RWPE1 (cell line): Measurements from ENCODE around the gene WASL.
"Not testable (repeated sequence)": the region's sequence is repeated elsewhere in the genome, so short reads cannot be mapped to it uniquely, and the experiment has no call there.

ENCODE experiments used
- CTCF ChIA-PET: fragments of 350-600 bp; sonication (Branson Sonifier 250); formaldehyde crosslinking; extraction: SDS; loops from one replicate; lab custom pipeline; 2021; lab: Yijun Ruan, JAX
- POLR2A ChIA-PET: fragments of 400-600 bp; formaldehyde crosslinking; extraction: SDS; loops from one replicate; lab custom pipeline; 2020; ENCODE audit warnings: antibody characterized with exemption; ENCODE audit not compliant: low non-redundant PET; lab: Yijun Ruan, JAX
- DNase-seq: peaks from one replicate; pipeline ENCODE4 v3.0.0; 2012; ENCODE audit warnings: low spot score
- H3K27ac ChIP-seq: fragments of 450-650 bp; 2 replicates; pipeline ENCODE4 v1.5.1; 2017
- TF ChIP-seq, protein P1 (sequence below): fragments of 450-650 bp; conservative IDR thresholded peaks from 2 replicates; pipeline ENCODE4 v1.5.1; 2017; ENCODE audit warnings: low read depth, mild to moderate bottlenecking

The WASL gene

DNA sequence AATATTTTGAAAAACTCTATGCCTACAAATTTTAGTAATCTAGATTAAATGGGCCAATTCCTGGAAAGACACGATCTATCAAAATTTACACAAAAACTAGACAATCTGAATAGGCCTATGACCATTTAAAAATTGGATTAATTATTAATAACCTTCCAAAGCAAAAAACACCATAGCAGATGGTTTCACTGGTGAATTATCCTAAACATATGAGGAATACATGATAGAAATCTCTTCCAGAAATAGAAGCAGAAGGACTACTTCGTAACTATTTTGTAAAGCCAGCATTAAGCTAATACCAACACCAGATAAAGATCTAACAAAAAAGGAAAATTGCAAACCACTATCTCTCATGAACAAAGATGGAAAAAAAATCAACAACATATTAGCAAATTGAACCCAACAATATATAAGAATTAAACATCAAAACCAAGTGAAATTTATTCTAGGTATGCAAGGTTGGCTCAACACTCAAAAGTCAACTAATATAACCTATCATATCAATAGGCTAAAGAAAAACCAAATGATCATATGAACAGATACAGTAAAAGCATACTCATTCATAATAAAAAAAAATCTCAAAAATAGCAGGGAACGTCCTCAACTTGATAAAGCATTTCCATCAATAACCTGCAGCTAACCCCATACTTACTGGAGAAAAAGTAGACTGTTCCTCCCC lies 16.3 kb downstream of the WASL start:
- TF ChIP-seq, protein P1, sequence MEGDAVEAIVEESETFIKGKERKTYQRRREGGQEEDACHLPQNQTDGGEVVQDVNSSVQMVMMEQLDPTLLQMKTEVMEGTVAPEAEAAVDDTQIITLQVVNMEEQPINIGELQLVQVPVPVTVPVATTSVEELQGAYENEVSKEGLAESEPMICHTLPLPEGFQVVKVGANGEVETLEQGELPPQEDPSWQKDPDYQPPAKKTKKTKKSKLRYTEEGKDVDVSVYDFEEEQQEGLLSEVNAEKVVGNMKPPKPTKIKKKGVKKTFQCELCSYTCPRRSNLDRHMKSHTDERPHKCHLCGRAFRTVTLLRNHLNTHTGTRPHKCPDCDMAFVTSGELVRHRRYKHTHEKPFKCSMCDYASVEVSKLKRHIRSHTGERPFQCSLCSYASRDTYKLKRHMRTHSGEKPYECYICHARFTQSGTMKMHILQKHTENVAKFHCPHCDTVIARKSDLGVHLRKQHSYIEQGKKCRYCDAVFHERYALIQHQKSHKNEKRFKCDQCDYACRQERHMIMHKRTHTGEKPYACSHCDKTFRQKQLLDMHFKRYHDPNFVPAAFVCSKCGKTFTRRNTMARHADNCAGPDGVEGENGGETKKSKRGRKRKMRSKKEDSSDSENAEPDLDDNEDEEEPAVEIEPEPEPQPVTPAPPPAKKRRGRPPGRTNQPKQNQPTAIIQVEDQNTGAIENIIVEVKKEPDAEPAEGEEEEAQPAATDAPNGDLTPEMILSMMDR: no peak
- H3K27ac ChIP-seq: no peak overlapping the region
- no peak for DNase-seq
- POLR2A ChIA-PET: no interaction called here
- CTCF ChIA-PET: interaction anchor here (0.8 kb wide), 1 partner anchor 133 kb away, joined by 6 read pairs; no protein-coding TSS in a partner anchor

DNA sequence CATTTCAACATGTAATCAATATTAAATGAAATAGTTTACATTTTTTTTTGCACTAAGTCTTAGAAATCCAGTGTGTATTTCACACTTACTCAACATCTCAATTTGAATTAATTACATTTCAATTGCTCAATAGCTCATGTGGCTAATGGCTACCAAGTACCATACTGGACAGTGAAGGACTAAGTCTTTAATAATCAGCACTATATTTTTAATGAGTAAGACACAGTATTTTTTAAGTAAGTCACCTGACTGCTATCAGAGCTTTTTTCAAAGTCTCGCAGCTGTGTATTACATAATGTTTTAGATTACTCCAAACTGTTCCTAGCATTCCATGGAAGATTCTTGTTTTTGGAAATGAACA lies 19.6 kb downstream of the WASL start:
- H3K27ac ChIP-seq: no peak overlapping the region
- no peak for DNase-seq
- POLR2A ChIA-PET: no interaction called here
- CTCF ChIA-PET: no interaction called here
- TF ChIP-seq, protein P1: no peak

DNA sequence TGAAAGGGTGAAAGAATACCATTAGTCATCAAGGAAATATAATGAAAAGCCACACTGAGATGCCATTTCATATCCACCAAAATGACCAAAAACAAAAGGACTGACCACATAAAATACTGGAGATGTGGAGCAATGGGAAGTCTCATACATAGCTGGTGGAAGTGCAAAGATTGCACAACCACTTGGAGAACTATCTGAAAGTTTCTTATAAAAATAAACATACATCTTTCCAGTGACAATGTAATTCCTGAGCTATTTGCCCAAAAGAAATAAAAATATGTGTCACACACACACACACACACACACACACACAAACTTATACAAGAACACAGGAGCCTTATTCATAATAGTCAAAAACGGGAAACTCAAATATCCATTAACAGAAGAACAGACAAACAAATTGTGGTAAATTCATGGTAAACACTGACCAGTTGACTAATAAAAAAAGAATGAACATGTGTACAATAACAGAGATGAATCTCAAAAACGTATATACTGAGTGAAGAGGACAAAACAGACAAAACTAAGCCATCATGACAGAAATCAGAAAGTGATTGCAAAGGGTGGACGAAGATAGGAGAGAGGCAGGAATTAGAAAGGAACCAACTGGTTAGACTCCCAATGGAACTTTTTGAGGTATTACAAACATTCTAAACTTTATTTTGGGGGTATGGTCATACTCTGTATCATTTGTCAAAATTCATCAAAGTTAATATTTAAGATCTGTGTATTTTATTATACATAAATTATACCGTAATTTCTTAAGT lies 21.5 kb downstream of the WASL start:
- ChIA-PET POLR2A (no interaction called here), CTCF (interaction anchor here (0.7 kb wide), 1 partner anchor 13 kb away, joined by 4 read pairs; no protein-coding TSS in a partner anchor)
- H3K27ac ChIP-seq: no peak overlapping the region
- no peak for DNase-seq
- TF ChIP-seq, protein P1: no peak

DNA sequence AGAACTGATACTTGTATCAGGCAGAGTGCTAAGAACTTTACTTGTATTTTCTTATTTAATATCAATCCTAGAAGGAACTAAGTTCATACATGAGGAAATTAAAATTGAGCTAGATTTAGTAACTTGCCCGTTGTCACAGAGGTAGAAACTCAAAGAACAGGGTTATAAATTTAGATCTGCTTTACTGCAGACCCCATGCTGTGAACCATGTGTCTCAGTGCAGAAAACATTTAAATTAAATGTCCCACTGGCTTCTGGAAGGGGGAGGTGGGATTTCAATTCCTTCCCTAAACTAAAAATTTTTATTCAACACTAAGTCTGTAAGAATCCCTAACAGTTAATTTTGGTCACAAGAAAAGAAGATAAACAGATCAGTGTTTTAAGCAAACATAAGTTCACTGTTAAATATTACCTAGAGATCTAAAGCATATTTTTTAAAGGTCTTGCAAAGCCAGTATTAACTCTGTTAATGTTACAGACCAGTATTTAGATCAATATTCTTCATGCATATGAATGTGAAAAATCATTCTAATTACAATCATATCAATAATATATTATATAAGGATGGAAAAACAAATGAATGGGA lies 23.1 kb downstream of the WASL start:
- no peak overlapping the region for H3K27ac ChIP-seq
- ChIA-PET POLR2A (no interaction called here), CTCF (no interaction called here)
- DNase-seq: no peak
- TF ChIP-seq, protein P1: no peak

DNA sequence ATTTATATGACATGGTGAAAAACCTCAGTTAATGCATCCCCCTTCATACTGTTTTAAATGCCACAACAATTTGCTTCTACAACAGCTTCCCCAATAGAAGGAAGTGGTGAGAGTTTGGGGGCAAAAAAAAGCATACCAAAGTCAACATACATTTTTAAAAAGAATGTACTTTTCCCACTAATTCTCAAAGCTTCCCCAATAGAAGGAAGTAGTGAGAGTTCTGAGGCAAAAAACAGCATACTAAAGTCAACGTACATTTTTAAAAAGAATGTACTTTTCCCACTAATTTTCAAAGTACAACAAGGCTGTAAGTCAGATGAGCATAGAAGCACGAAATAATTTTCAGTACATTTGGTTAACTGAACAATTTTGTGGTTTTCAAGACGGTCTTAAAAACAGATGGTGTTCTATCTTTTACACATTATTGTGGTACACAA lies 24.0 kb downstream of the WASL start:
- ChIA-PET CTCF (no interaction called here), POLR2A (no interaction called here)
- no peak overlapping the region for H3K27ac ChIP-seq
- TF ChIP-seq, protein P1: no peak
- no peak for DNase-seq

DNA sequence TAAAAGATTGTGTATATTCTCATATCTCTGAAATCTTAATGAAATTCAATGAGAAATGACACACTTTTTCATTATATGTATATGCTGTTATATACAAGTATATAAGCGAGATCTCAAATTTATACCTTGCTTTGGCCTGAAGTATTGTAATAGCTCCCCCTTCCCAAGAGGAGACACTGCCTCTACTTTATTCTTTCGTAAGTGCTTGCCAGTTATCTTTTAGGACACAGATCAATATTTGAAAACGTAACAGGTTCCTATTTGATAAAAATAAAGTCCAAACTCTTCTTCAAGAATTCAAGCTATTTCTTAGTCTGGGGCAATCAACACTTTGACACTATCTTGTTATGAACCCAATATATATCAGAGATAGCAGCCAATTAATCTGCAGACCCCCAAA lies 24.9 kb downstream of the WASL start:
- ChIA-PET POLR2A (no interaction called here), CTCF (no interaction called here)
- H3K27ac ChIP-seq: no peak overlapping the region
- TF ChIP-seq, protein P1: no peak
- DNase-seq: no peak

DNA sequence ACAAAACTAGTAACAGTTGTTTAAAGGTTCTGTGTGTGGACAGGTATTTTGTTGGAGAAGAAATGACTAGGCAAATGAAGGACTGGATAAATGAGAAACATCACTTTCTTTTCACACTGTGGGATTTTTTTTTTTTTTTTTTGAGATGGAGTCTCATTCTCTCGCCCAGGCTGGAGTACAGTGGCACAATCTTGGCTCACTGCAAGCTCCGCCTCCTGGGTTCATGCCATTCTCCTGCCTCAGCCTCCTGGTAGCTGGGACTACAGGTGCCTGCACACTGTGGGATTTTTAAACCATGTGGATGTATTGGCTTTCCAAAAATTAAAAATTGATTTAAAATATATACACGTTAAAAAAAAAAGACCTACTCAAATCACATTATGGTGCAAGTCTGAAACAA lies 28.3 kb downstream of the WASL start:
- H3K27ac ChIP-seq, DNase-seq, POLR2A ChIA-PET: not testable (repeated sequence)
- CTCF ChIA-PET: interaction anchor here (1.7 kb wide), 1 partner anchor 38 kb away, joined by 5 read pairs; no protein-coding TSS in a partner anchor
